Keratinocyte (primary cell): Measurements from ENCODE around the gene FAM110A.

Source experiments
- EZH2 ChIP-seq: IDR thresholded peaks from one replicate; pipeline ENCODE4 v1.6.1; 2012; ENCODE audit warnings: inconsistent platforms, mild to moderate bottlenecking, low read length, moderate library complexity
- TF ChIP-seq, protein P1 (sequence below), 3 experiments: IDR thresholded peaks in 1 of 3; conservative IDR thresholded peaks in 1 of 3; optimal IDR thresholded peaks in 1 of 3; 2 replicates in 2 of 3; 3 replicates in 1 of 3; pipeline versions ENCODE3 to v1.5.1; 2011; ENCODE audit warnings: low read length in 3 of 3, mild to moderate bottlenecking in 3 of 3, moderate library complexity in 2 of 3, control low read depth in 1 of 3, inconsistent platforms in 1 of 3; ENCODE audit not compliant: insufficient read depth in 2 of 3; ENCODE audit errors: extremely low read depth in 1 of 3

- TF ChIP-seq, protein P1, sequence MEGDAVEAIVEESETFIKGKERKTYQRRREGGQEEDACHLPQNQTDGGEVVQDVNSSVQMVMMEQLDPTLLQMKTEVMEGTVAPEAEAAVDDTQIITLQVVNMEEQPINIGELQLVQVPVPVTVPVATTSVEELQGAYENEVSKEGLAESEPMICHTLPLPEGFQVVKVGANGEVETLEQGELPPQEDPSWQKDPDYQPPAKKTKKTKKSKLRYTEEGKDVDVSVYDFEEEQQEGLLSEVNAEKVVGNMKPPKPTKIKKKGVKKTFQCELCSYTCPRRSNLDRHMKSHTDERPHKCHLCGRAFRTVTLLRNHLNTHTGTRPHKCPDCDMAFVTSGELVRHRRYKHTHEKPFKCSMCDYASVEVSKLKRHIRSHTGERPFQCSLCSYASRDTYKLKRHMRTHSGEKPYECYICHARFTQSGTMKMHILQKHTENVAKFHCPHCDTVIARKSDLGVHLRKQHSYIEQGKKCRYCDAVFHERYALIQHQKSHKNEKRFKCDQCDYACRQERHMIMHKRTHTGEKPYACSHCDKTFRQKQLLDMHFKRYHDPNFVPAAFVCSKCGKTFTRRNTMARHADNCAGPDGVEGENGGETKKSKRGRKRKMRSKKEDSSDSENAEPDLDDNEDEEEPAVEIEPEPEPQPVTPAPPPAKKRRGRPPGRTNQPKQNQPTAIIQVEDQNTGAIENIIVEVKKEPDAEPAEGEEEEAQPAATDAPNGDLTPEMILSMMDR (optimal IDR thresholded peaks at IDR 0.05 in 1 of 3, IDR thresholded peaks at IDR 0.05 in 1 of 3, conservative IDR thresholded peaks at IDR 0.05 in 1 of 3; ENCODE audit: extremely low read depth in 1 of 3, insufficient read depth in 2 of 3, low read length in 3 of 3), result no peak
- no peak for TF ChIP-seq EZH2
Observed at GRCh38 chr20:887137-887536, 53.6 kb downstream of the FAM110A start.
